IMR-90 (cell line): ENCODE data around the gene LSM14B. TPM values are rescaled to one million over a fixed set of nuclear protein-coding genes. Genes with fewer than 3 reads are reported as not detected.

Experiments used
- ATAC-seq: fragments of 200-7000 bp; cut with Tn5 transposase; 2 replicates; pipeline ENCODE4 v1.9.1; 2020; ENCODE audit warnings: low read depth, mild to moderate bottlenecking, moderate library complexity
- BruUV-seq: library from RNA; stranded (reverse); fragments of 400-500 nt; replicated peaks from 2 replicates; lab custom pipeline; 2021; lab: Mats Ljungman, UMichigan
- CTCF ChIA-PET: fragments of 300-600 bp; formaldehyde crosslinking; extraction: SDS; loops from one replicate; lab custom pipeline; 2021; ENCODE audit warnings: antibody characterized with exemption; lab: Yijun Ruan, JAX
- POLR2A ChIA-PET: fragments of 300-600 bp; sonication (Branson Sonifier 250); formaldehyde crosslinking; loops from one replicate; lab custom pipeline; 2022; ENCODE audit warnings: antibody characterized with exemption; ENCODE audit not compliant: unreplicated experiment; lab: Charles Lee
- DNase-seq: peaks from one replicate; pipeline ENCODE4 v3.0.0; 2013
- H2AFZ ChIP-seq: replicated peaks from 2 replicates; pipeline ENCODE3; 2013; ENCODE audit warnings: low read length, mild to moderate bottlenecking; ENCODE audit not compliant: poor library complexity
- H2AK5ac ChIP-seq: 2 replicates; pipeline ENCODE4 v1.6.1; 2013; ENCODE audit warnings: low read depth, low read length, inconsistent platforms
- H2AK9ac ChIP-seq: replicated peaks from 2 replicates; pipeline ENCODE3; 2013; ENCODE audit warnings: mild to moderate bottlenecking, low read depth, low read length, moderate library complexity; ENCODE audit not compliant: poor library complexity
- H2BK120ac ChIP-seq: 2 replicates; pipeline ENCODE4 v1.6.1; 2013; ENCODE audit warnings: low read depth, low read length, inconsistent platforms
- H2BK15ac ChIP-seq: 3 replicates; pipeline ENCODE4 v1.6.1; 2013; ENCODE audit warnings: low read depth, low read length, inconsistent platforms
- H2BK20ac ChIP-seq: 2 replicates; pipeline ENCODE4 v1.6.1; 2013; ENCODE audit warnings: low read depth, mild to moderate bottlenecking, inconsistent platforms, low read length, moderate library complexity
- H2BK5ac ChIP-seq: 2 replicates; pipeline ENCODE4 v1.6.1; 2013; ENCODE audit warnings: mild to moderate bottlenecking, low read depth, low read length, inconsistent platforms; ENCODE audit not compliant: poor library complexity, severe bottlenecking
- H3K14ac ChIP-seq: replicated peaks from 2 replicates; pipeline ENCODE4 v1.6.1; 2013; ENCODE audit warnings: low read depth, low read length, inconsistent platforms
- H3K18ac ChIP-seq: 2 replicates; pipeline ENCODE4 v1.6.1; 2013; ENCODE audit warnings: low read depth, low read length, control low read depth
- H3K23ac ChIP-seq: 2 replicates; pipeline ENCODE4 v1.6.1; 2013; ENCODE audit warnings: low read depth, low read length, inconsistent platforms
- H3K27ac ChIP-seq: 2 replicates; pipeline ENCODE4 v1.5.1; 2013; ENCODE audit warnings: mild to moderate bottlenecking, control low read depth, low read length; ENCODE audit not compliant: insufficient read depth
- H3K27me3 ChIP-seq: 2 replicates; pipeline ENCODE4 v1.6.1; 2013; ENCODE audit warnings: low read length; ENCODE audit not compliant: control insufficient read depth, insufficient read depth
- H3K36me3 ChIP-seq: 2 replicates; pipeline ENCODE4 v1.6.1; 2013; ENCODE audit warnings: low read length, mixed read lengths; ENCODE audit not compliant: control insufficient read depth, insufficient read depth
- H3K4ac ChIP-seq: 2 replicates; pipeline ENCODE4 v1.6.1; 2013; ENCODE audit warnings: low read depth, low read length, inconsistent platforms
- H3K4me1 ChIP-seq: 2 replicates; pipeline ENCODE4 v1.6.1; 2013; ENCODE audit warnings: low read length, mixed read lengths; ENCODE audit not compliant: control insufficient read depth, insufficient read depth
- H3K4me2 ChIP-seq: 2 replicates; pipeline ENCODE4 v1.6.1; 2013; ENCODE audit warnings: low read depth, mild to moderate bottlenecking, control low read depth, low read length, moderate library complexity
- H3K4me3 ChIP-seq: 2 replicates; pipeline ENCODE4 v1.5.1; 2013; ENCODE audit warnings: low read depth, mild to moderate bottlenecking, control low read depth, low read length, moderate library complexity; ENCODE audit not compliant: insufficient read depth
- H3K56ac ChIP-seq: 2 replicates; pipeline ENCODE4 v1.6.1; 2013; ENCODE audit warnings: low read length, inconsistent platforms; ENCODE audit not compliant: insufficient read depth; ENCODE audit errors: extremely low read depth
- H3K79me1 ChIP-seq, 2 experiments: 2 replicates each; pipeline ENCODE4 v1.6.1; 2013; ENCODE audit warnings: low read length in 2 of 2, inconsistent platforms in 1 of 2, low read depth in 1 of 2
- H3K9ac ChIP-seq: 2 replicates; pipeline ENCODE4 v1.6.1; 2013; ENCODE audit warnings: low read depth, low read length, control low read depth
- H3K9me1 ChIP-seq: 2 replicates; pipeline ENCODE4 v1.6.1; 2013; ENCODE audit warnings: low read length, inconsistent platforms; ENCODE audit not compliant: insufficient read depth
- H3K9me3 ChIP-seq: 2 replicates; pipeline ENCODE4 v1.6.1; 2013; ENCODE audit warnings: low read length; ENCODE audit not compliant: control insufficient read depth, insufficient read depth
- H4K20me1 ChIP-seq: 2 replicates; pipeline ENCODE4 v1.6.1; 2013; ENCODE audit warnings: low read length, inconsistent platforms; ENCODE audit not compliant: insufficient read depth
- H4K5ac ChIP-seq: 2 replicates; pipeline ENCODE4 v1.6.1; 2013; ENCODE audit warnings: mild to moderate bottlenecking, low read depth, low read length, control low read depth
- H4K8ac ChIP-seq, 2 experiments: 2 replicates each; pipeline ENCODE4 v1.6.1; 2013; ENCODE audit warnings: low read depth in 2 of 2, low read length in 2 of 2, control low read depth in 1 of 2, inconsistent platforms in 1 of 2
- H4K91ac ChIP-seq: 2 replicates; pipeline ENCODE4 v1.6.1; 2013; ENCODE audit warnings: low read depth, low read length, inconsistent platforms; ENCODE audit not compliant: insufficient read depth
- FOS ChIP-seq: fragments of 150-350 bp; IDR thresholded peaks from 2 replicates; pipeline ENCODE4 v1.6.1; 2016; ENCODE audit warnings: low read depth, low read length
- MAZ ChIP-seq: IDR thresholded peaks from 2 replicates; pipeline ENCODE4 v1.6.1; 2012; ENCODE audit warnings: low read depth, mild to moderate bottlenecking, low read length, improper control_type of control experiment, moderate library complexity, borderline replicate concordance
- POLR2A ChIP-seq: IDR thresholded peaks from 2 replicates; pipeline ENCODE4 v1.6.1; 2012; ENCODE audit warnings: mild to moderate bottlenecking, low read depth, low read length
- RAD21 ChIP-seq: IDR thresholded peaks from 2 replicates; pipeline ENCODE4 v1.6.1; 2012; ENCODE audit warnings: low read length, improper control_type of control experiment
- RCOR1 ChIP-seq: IDR thresholded peaks from 2 replicates; pipeline ENCODE4 v1.6.1; 2012; ENCODE audit warnings: mild to moderate bottlenecking, low read length, improper control_type of control experiment; ENCODE audit not compliant: insufficient replicate concordance
- RFX5 ChIP-seq: IDR thresholded peaks from 2 replicates; pipeline ENCODE4 v1.8.0; 2012; ENCODE audit warnings: low read depth, mild to moderate bottlenecking, low read length, moderate library complexity
- WGBS, 2 experiments: methylation state at CpG; one replicate each; pipeline versions ENCODE4 v1.1.5 to v1.1.7; 2013; ENCODE audit warnings: missing lambda C conversion rate in 2 of 2; ENCODE audit not compliant: insufficient read length in 1 of 2; ENCODE audit errors: extremely low coverage in 2 of 2; 5-methylcytosine and 5-hydroxymethylcytosine counted together
- dilution Hi-C: fragments of 300-500 bp; cut with HindIII; formaldehyde crosslinking; loops from one replicate; pipeline ENCODE4 v1.14.3; 2018; ENCODE audit warnings: low sequenced_read_pairs; ENCODE audit not compliant: unreplicated experiment
- in situ Hi-C: fragments of 300-500 bp; cut with MboI; formaldehyde crosslinking; loops from 3 replicates; pipeline ENCODE4 v1.14.3; 2019; ENCODE audit warnings: low sequenced_read_pairs, inconsistent platforms, mixed read lengths
- intact Hi-C: fragments of 100-400 bp; cut with micrococcal nuclease; formaldehyde crosslinking; loops from 2 replicates; pipeline ENCODE4 v1.10.0; 2022
- polyA plus RNA-seq, 3 experiments: library from polyadenylated mRNA; depleted of rRNA; stranded (reverse); fragments of >200 nt; gene quantifications; 2 replicates each; pipeline ENCODE4 v1.2.3, GENCODE V29; 2012; ENCODE audit warnings: low replicate concordance in 1 of 3
- total RNA-seq: library from RNA; depleted of rRNA; stranded (reverse); fragments of >200 nt; gene quantifications from 2 replicates; pipeline ENCODE4 v1.2.3, GENCODE V29; 2012
- TF ChIP-seq, protein P1 (sequence below): fragments of 150-350 bp; IDR thresholded peaks from 2 replicates; pipeline ENCODE4 v1.6.1; 2016; ENCODE audit warnings: low read depth, mild to moderate bottlenecking, low read length, moderate library complexity, borderline replicate concordance
- TF ChIP-seq, protein P2 (sequence below): fragments of 150-350 bp; IDR thresholded peaks from 2 replicates; pipeline ENCODE4 v1.6.1; 2017; ENCODE audit warnings: mild to moderate bottlenecking, antibody characterized with exemption, low read length, low read depth

LSM14B gene
- total and polyA plus RNA-seq, 2 of the 4 experiments (the other 2 are of a cell fraction), result 23.7 to 41.1 TPM

DNA sequence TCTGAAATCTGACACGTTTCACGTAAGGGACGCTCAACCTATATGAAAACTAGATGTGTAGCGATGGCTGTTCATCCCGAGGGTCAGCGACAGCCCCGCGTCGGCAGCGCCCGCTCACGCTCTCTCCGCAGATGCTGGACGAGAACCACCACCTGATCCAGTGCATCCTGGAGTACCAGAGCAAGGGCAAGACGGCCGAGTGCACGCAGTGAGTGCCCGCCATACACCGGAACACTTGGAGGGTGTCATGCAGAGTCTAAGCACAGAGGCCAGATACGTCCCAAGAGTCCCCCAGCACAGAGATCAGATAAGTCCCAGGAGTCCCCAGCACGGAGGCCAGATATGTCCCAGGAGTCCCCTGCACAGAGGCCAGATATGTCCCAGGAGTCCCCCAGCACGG lies 36.3 kb downstream of the LSM14B start:
- H3K27me3 ChIP-seq, result no peaks in the 10 kb centered on the region
- H3K56ac ChIP-seq, result no peak overlapping the region
- no peaks in the 10 kb centered on the region for H3K9me3 ChIP-seq
- CTCF ChIA-PET, result no interaction called here
- H3K18ac ChIP-seq, result no peak overlapping the region
- peaks cover 65% of the 10 kb centered on the region for H4K20me1 ChIP-seq
- no peak overlapping the region for H3K14ac ChIP-seq
- peaks cover 31% of the 10 kb centered on the region for H3K36me3 ChIP-seq
- TF ChIP-seq, protein P1, sequence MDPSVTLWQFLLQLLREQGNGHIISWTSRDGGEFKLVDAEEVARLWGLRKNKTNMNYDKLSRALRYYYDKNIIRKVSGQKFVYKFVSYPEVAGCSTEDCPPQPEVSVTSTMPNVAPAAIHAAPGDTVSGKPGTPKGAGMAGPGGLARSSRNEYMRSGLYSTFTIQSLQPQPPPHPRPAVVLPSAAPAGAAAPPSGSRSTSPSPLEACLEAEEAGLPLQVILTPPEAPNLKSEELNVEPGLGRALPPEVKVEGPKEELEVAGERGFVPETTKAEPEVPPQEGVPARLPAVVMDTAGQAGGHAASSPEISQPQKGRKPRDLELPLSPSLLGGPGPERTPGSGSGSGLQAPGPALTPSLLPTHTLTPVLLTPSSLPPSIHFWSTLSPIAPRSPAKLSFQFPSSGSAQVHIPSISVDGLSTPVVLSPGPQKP, result no peak
- no peak for TF ChIP-seq POLR2A
- no peak for TF ChIP-seq MAZ
- no peak for TF ChIP-seq RFX5
- TF ChIP-seq RAD21, result no peak
- TF ChIP-seq RCOR1, result no peak
- TF ChIP-seq, protein P2, sequence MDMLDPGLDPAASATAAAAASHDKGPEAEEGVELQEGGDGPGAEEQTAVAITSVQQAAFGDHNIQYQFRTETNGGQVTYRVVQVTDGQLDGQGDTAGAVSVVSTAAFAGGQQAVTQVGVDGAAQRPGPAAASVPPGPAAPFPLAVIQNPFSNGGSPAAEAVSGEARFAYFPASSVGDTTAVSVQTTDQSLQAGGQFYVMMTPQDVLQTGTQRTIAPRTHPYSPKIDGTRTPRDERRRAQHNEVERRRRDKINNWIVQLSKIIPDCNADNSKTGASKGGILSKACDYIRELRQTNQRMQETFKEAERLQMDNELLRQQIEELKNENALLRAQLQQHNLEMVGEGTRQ, result no peak
- no peak for TF ChIP-seq FOS
- H2AK9ac ChIP-seq, result no peak overlapping the region
- no peak overlapping the region for H3K4me3 ChIP-seq
- no peak overlapping the region for H2BK20ac ChIP-seq
- no peak overlapping the region for H2AK5ac ChIP-seq
- H3K9ac ChIP-seq, result no peak overlapping the region
- in situ Hi-C loops, result no loop called here
- DNase-seq, result no peak
- H3K4me2 ChIP-seq, result no peak overlapping the region
- no peak overlapping the region for H2BK120ac ChIP-seq
- no peak overlapping the region for H3K27ac ChIP-seq
- H3K23ac ChIP-seq, result no peak overlapping the region
- no peak overlapping the region for H4K91ac ChIP-seq
- intact Hi-C loops, result no loop called here
- WGBS, 2 experiments, result 98% methylated on average over 21 of the region's 22 CpGs; no CpG with 5 or more reads in 1 of the 2 experiments
- POLR2A ChIA-PET, result no interaction called here
- ATAC-seq, result no peak
- H4K5ac ChIP-seq, result no peak overlapping the region
- no peak overlapping the region for H2AFZ ChIP-seq
- no peak overlapping the region for H4K8ac ChIP-seq
- H3K4me1 ChIP-seq, result peaks cover 7% of the 10 kb centered on the region
- no peak overlapping the region for H2BK15ac ChIP-seq
- no peak overlapping the region for H3K4ac ChIP-seq
- H2BK5ac ChIP-seq, result no peak overlapping the region
- peaks cover 16% of the 10 kb centered on the region; the same call in 1 of the 2 replicates for H3K9me1 ChIP-seq
- dilution Hi-C loops, result no loop called here
- BruUV-seq, result no TSS peak
- H3K79me1 ChIP-seq, result peaks cover 9 to 70% of the 10 kb centered on the region in 2 experiments
